ENCODE measurements around the gene DKKL1. TPM values are rescaled to one million over a fixed set of nuclear protein-coding genes. Genes with fewer than 3 reads are reported as not detected.
A peak's percentile ranks its signal among the peaks of the same experiment; 100 is the strongest.
"Not testable (repeated sequence)": the region's sequence is repeated elsewhere in the genome, so short reads cannot be mapped to it uniquely, and the experiment has no call there.

Gene DKKL1
- total RNA-seq, 1 donor from 2014 or later, result not detected

GRCh38 chr19:49326165-49326704 lies 37.4 kb upstream of the DKKL1 start:
- H3K4me1 ChIP-seq, result no peaks in the 10 kb centered on the region
- peaks cover 0 to 5% of the 10 kb centered on the region in 2 donors for H3K36me3 ChIP-seq
- no peak overlapping the region for H3K27ac ChIP-seq
- peaks cover 0 to 12% of the 10 kb centered on the region in 2 donors for H3K9me3 ChIP-seq
- no peaks in the 10 kb centered on the region for H3K27me3 ChIP-seq
- DNase-seq (ENCODE audit: low spot score in 2 of 2), result no peak
- H3K4me3 ChIP-seq, result no peak overlapping the region
- TF ChIP-seq CTCF (IDR thresholded peaks at IDR 0.05), result no peak
- intact Hi-C loops (cut with DNase I), result no loop called here

GRCh38 chr19:49327878-49328544 lies 35.7 kb upstream of the DKKL1 start:
- DNase-seq (ENCODE audit: low spot score in 2 of 2), result peak in 1 of 2 donors; percentile 31
- intact Hi-C loops (cut with DNase I), result no loop called here
- Histone ChIP-seq H3K4me3 (no peak overlapping the region), H3K27ac (no peak overlapping the region), H3K4me1 (no peaks in the 10 kb centered on the region), H3K27me3 (no peaks in the 10 kb centered on the region), H3K36me3 (no peaks in the 10 kb centered on the region), H3K9me3 (peaks cover 0 to 4% of the 10 kb centered on the region in 2 donors)
- peak; percentile 33 to 40 (median 39) for TF ChIP-seq CTCF (IDR thresholded peaks at IDR 0.05)

- no peak overlapping the region for H3K4me3 ChIP-seq
- no peak overlapping the region for H3K27ac ChIP-seq
- no peaks in the 10 kb centered on the region for H3K36me3 ChIP-seq
- intact Hi-C loops (cut with DNase I), result no loop called here
- H3K9me3 ChIP-seq, result no peaks in the 10 kb centered on the region
- H3K4me1 ChIP-seq, result no peaks in the 10 kb centered on the region
- no peak for TF ChIP-seq CTCF (IDR thresholded peaks at IDR 0.05)
- no peak for DNase-seq (ENCODE audit: low spot score in 2 of 2)
- no peaks in the 10 kb centered on the region for H3K27me3 ChIP-seq
These were observed 34.9 kb upstream of the DKKL1 start for GRCh38 chr19:49328741-49329140.

GRCh38 chr19:49331187-49331586 lies 32.5 kb upstream of the DKKL1 start:
- H3K9me3 ChIP-seq; H3K27ac ChIP-seq; H3K27me3 ChIP-seq; H3K4me3 ChIP-seq; DNase-seq (ENCODE audit: low spot score in 2 of 2); H3K36me3 ChIP-seq; intact Hi-C loops (cut with DNase I); H3K4me1 ChIP-seq: not testable (repeated sequence)

- Histone ChIP-seq H3K4me3 (no peak overlapping the region), H3K4me1 (no peaks in the 10 kb centered on the region), H3K9me3 (no peaks in the 10 kb centered on the region), H3K36me3 (no peaks in the 10 kb centered on the region), H3K27me3 (no peaks in the 10 kb centered on the region), H3K27ac (no peak overlapping the region)
- TF ChIP-seq CTCF (IDR thresholded peaks at IDR 0.05), result no peak
- DNase-seq (ENCODE audit: low spot score in 2 of 2), result peak in 1 of 2 donors; percentile 62
- intact Hi-C loops (cut with DNase I), result no loop called here
These were observed 32.0 kb upstream of the DKKL1 start for GRCh38 chr19:49331616-49332055.

- H3K36me3 ChIP-seq; H3K4me1 ChIP-seq; H3K27ac ChIP-seq; H3K9me3 ChIP-seq; H3K27me3 ChIP-seq; intact Hi-C loops (cut with DNase I); H3K4me3 ChIP-seq: not testable (repeated sequence)
- DNase-seq (ENCODE audit: low spot score in 2 of 2), result peak in 1 of 2 donors; percentile 27
These were observed 30.8 kb upstream of the DKKL1 start for GRCh38 chr19:49332691-49333417.
